GM18519 (cell line): Measurements from ENCODE around the gene ZNF582.

ENCODE experiments used
- ATAC-seq: cut with Tn5 transposase; IDR thresholded peaks from one replicate; pipeline ENCODE4 v1.9.1; 2021; ENCODE audit warnings: mild to moderate bottlenecking, moderate library complexity; ENCODE audit not compliant: unreplicated experiment, low FRiP score

Gene ZNF582

GRCh38 chr19:56393119-56394012, at the start of gene ZNF582:
TSS of gene ZNF582 (minus strand) at chr19:56393534. CDS start at chr19:56391752, 1,782 bp downstream.
- ATAC-seq: peak; percentile 80

DNA sequence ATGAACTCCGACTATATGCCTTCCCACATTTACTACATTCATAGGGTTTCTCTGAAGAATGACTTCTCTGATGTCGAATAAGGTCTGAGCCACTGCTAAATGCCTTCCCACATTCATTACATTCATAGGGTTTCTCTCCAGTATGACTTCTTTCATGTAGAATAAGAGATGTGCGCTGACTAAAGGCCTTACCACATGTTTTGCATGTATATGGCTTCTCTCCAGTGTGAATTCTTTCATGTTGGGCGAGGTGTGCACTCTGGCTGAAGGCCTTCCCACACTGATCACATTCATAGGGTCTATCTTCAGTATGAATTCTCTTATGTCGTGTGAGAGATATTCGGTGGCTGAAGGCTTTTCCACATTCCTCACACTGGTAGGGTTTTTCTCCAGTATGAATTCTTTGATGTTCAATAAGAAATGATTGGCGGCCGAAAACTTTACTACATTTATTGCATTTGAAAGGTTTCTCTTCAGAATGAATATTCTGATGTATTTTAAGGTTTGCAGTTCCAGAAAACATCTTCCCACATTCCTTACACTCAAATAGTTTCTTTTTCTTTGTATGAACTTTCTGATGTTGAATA, 48.0 kb upstream of the ZNF582 start:
- no peak for ATAC-seq

DNA sequence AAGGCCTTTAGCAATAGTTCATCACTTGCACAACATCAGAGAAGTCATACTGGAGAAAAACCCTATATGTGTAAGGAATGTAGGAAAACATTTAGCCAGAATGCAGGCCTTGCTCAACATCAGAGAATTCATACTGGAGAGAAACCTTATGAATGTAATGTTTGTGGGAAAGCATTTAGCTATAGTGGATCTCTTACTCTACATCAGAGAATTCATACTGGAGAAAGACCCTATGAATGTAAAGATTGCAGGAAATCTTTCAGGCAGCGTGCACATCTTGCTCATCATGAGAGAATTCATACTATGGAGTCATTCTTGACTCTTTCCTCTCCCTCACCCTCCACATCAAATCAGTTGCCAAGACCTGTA, 30.6 kb upstream of the ZNF582 start:
- no peak for ATAC-seq

GRCh38 chr19:56423276-56423984, 30.1 kb upstream of the ZNF582 start:
- ATAC-seq: no peak

DNA sequence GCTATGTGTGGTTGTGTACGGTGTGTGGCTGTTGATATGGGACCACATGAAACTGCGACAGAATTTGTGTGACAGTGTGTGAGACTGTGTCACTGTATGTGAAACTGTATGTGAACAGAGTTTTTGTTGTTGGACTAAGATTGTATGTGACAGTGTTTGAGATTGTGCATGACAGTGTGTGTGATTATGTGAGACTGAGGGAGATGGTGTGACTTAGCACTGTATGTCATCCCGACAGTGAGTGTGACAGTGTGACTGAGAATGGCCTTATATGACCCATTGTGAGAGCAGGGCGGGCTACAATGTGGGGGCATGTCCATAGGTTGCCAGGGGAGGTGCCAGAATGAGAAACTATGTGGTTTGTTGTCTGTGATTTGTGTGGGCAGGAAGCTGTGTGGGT, 11.7 kb upstream of the ZNF582 start:
- no peak for ATAC-seq

DNA sequence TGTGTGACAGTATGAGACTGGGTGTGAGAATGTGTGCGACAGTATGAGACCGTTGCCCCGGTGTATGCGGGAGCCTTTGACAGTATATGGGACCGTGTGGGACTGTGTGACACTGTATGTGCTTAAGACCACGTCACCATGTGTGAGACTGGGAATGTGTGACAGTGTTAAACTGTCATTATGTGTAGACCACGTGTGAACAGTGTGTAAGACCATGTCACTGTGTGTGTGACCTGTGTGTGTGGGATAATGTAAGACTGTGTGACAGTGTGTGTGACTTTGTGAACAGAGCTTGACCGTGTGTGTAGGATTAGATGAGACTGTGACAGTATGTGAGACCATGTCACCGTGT, 11.3 kb upstream of the ZNF582 start:
- ATAC-seq: no peak

DNA sequence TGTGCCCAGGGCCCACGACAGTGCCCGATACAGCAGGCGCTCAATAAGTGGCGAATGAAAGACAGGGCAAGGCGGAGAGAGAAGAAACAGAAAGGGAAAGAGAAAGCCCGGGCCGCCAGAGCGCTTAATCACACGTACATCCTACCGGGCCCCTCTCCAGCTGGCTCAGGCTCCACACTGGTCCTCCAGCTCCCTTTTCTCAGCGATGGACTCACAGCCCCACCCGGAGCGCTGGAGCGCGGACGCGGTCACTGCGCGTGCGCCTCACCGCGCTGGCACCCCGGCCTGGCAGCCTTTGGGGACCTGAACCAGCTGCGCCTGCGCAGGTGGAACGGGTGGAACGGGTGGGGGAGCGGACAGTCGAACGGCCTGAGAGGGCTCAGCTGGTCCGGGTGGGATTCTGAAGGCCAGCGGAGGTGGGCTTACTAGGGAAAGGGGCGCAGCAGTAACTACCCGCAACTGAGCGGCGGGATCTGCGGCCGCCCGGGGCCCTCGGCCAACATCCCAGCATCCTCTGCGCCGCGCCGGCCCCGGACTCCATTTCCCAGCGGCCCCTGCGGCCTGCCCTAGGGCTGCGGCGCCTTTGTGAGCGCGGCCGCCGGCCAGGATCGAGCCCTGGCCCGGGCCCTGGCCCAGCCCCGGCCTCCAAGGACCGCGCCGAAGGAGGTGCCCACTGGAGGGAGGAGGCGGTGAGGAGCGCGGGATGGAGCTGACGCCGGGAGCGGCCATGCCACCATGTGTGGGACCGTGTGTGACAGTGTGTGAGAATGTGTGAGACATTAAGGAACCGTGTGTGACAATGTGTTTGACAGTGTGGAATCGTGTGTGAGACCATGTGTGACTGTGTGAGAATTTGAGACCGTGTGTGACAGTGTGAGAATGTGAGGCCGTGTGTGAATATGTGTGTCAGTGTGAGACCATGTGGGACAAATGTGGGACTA, 10.7 kb upstream of the ZNF582 start, which contains the start of gene ZNF583:
Gene ZNF583, plus strand, starts transcription at position 569 of the 941 bp plus-strand sequence. CDS start 2,783 bp downstream, outside the sequence.
- ATAC-seq: peak; percentile 66

DNA sequence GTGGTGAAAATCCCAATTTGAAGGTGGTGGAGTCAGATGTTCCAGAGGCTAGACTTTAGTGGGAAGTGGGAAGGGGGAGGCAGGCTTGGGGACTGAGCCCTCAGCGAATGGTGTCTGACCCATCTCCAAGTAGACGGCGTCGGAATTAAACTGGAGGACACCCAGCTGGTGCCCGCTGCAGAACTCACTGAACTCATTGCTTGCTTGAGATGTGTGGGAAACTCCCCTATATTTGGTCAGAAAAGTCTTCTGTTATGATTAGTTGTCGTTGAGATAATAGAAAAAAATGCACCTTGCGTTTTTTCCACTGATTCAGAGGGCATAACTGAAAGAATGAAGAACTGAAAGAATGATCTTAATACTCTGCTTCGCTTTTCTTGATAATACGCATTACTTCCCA, 9.9 kb upstream of the ZNF582 start:
- ATAC-seq: no peak

- no peak for ATAC-seq
These were observed 7.2 kb upstream of the ZNF582 start for GRCh38 chr19:56400485-56400884.

DNA sequence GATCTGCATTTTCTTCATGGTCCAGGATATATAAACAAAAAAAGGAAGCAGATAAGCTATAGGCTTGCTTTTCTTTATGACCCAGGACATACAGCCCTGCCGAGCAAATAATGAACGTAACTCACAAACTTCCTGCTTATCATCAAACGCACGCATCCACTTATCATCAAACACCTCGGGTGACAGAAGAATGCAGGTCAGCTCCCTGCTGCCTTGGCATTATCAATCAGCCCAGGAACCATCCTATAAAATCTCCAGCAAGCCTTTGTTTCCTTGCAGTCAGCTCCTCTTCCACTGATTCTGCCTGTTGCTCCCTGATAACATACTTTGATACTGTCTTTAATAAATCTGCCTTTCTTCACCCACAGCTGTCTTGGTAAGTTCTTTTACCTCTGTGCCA, 5.5 kb upstream of the ZNF582 start:
- ATAC-seq: no peak

GRCh38 chr19:56383826-56384605, 9.3 kb downstream of the ZNF582 start:
- no peak for ATAC-seq

DNA sequence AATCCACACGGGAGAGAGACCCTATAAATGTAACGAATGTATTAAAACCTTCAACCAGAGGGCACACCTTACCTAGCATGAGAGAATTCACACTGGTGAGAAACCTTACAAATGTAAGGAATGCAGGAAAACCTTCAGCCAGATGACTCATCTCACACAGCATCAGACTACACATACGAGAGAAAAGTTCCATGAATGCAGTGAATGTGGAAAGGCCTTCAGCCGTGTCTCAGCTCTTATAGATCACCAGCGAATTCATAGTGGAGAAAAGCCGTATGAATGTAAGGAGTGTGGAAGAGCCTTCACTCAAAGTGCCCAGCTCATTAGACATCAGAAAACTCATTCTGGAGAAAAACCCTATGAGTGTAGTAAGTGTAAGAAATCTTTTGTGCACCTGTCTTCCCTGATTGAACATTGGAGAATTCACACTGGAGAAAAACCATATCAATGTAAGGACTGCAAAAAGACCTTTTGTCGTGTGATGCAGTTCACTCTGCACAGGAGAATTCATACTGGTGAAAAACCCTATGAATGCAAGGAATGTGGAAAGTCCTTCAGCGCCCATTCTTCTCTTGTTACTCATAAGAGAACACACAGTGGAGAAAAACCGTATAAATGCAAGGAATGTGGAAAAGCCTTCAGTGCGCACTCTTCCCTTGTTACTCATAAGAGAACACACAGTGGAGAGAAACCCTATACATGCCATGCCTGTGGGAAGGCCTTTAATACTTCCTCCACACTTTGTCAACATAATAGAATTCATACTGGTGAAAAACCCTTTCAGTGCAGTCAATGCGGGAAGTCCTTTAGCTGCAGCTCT, 16.0 kb downstream of the ZNF582 start:
- no peak for ATAC-seq

GRCh38 chr19:56372281-56372680, 21.1 kb downstream of the ZNF582 start:
- no peak for ATAC-seq

- no peak for ATAC-seq
These were observed 23.3 kb downstream of the ZNF582 start for GRCh38 chr19:56369886-56370676.

DNA sequence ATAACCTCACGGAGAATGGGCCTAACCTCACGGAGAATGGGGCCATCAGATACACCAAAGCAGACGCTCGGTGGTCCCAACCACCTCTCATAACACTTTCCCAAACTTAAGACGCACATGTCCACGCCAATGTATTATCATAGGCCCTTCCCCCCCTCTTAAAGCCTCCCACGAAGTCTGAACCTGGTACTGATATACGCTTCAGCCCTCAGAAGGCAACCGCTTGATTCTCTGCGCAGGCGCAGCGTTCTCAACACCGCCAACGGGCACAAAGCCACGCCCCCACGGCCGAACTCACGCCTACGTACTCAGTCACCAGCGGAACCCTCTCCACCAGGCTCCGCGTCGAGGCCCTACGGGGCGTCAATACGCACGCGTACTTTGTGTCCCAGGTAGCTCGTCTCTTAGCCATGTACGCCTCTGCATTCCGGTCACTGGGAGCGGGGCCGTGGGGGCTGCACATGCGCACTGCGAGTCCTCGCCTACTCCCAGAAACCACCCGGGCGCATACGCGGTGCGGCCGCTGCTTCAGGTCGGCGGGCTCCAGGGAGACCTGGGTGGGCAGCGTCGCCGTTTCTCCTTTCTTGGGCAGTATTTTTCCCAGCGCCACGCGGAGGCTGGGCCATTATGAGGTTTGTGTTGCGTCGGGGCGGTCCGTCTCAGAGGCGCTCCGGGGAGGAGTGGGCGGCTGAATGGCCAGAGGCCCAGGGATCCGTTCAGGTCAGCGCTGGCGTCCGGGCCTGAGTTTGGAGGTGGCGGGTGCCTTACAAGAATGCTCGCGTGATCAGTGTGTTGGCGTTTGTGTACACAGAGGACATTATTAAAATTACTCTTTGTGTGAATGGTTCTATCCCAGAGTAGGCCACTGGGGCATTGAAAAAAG, 25.3 kb downstream of the ZNF582 start:
- ATAC-seq: peak; percentile 74

- no peak for ATAC-seq
These were observed 32.5 kb downstream of the ZNF582 start for GRCh38 chr19:56360841-56361240.

DNA sequence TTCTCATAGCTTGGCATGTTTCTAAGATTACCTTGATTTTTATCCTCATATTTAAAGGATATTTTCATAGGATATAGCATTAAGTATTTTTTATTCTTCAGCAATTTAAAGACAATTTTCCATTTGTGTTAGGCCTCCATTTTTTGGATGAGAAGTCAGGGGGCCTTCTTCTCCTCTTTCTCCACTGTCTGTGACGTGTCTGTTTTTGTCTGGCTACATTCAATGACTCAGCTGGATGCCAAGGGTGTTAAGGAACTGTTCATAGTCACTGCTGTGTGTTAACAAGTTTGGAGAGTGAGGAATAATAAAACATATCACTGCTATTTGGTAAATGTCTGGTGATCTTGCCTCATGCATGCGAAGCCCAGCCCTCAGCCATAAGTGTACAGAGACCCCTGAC, 36.4 kb downstream of the ZNF582 start:
- no peak for ATAC-seq
